Amygdala (tissue), 56 donors: ENCODE results near the gene ADAMTS10.
"Not testable (repeated sequence)": the region's sequence is repeated elsewhere in the genome, so short reads cannot be mapped to it uniquely, and the experiment has no call there.

Source experiments
- DNase-seq, 56 donors: peaks; one replicate each; lab custom pipeline; 2025; lab: John Stamatoyannopoulos, UW

ADAMTS10 gene

DNA sequence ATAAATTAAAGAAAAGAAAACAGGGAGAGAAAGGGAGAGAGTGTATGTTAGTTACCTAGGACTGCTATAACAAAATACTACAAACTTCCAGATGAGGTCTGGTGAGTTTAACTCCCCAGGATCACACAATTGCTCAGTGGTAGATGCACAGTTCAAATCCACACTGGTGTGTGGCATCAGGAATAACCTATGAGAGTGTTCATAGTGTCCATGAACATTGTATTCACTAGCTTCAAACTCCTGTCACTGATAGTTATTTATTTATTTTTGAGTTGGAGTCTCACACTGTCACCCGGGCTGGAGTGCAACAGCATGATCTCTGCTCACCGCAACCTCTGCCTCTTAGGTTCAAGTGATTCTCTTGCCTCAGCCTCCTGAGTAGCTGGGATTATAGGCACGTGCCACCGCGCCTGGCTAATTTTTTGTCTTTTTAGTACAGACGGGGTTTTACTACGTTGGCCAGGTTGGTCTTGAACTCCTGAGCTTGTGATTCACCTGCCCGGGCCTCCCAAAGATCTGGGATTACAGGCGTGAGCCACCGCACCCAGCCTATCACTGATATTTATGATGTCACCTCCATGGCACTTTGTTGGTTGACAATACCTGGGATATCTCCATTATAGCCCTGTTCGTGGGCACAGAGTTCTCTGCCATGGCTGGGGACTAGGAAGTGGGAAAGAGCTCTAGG, 19.6 kb upstream of the ADAMTS10 start, which contains the start of gene NFILZ:
Gene NFILZ (plus strand): TSS at position 638 of the 688 bp plus-strand sequence. CDS start 46,133 bp downstream, outside the sequence.
- no peak for DNase-seq

DNA sequence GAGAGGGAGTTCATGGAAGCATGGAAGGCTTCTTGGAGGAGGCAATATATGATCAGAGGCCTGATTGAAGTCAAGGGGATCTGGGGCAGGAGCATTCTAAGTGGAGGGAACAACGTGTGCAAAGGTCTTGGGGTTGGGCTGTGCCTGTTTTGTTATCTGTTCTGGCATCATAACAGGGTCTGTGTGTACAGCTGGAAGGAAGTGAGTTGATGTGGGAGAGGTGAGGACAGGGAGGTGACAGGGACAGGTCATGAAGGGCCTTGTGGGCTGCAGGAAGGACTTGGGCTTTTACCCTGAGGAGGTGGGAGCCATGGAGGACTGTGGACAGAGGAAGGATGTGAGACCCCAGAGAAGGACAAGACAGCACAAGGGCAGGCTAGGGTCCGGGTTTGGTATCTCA, 18.7 kb upstream of the ADAMTS10 start:
- no peak for DNase-seq

DNA sequence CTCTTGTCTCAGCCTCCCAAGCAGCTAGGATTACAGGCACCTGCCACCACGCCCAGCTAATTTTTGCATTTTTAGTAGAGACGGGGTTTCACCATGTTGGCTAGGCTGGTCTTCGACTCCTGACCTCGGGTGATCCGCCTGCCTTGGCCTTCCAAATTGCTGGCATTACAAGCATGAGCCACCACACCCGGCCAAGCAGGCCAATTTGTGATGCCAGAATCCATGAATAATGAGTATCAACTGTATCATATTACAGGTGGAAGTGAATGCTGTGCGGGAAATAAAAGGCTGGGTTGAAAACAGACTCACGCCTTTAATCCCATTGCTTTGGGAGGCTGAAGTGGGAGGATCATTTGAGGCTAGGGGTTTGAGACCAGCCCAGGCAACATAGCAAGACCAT, 16.3 kb upstream of the ADAMTS10 start:
- DNase-seq: no peak

DNA sequence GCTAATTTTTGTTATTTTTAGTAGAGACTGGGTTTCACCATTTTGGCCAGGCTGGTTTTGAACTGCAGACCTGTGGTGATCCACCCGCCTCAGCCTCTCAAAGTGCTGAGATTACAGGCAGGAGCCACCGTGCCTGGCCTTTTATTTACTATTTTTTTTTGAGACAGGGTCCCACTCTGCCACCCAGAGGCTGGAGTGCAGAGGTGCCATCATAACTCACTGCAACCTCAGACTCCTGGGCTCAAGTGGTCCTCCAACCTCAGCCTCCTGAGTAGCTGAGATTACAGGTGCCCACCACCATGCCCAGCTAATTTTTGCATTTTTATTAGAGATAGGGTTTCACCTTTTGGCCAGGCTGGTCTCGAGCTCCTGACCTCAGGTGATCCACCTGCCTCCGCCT, 12.4 kb upstream of the ADAMTS10 start:
- DNase-seq: not testable (repeated sequence)

DNA sequence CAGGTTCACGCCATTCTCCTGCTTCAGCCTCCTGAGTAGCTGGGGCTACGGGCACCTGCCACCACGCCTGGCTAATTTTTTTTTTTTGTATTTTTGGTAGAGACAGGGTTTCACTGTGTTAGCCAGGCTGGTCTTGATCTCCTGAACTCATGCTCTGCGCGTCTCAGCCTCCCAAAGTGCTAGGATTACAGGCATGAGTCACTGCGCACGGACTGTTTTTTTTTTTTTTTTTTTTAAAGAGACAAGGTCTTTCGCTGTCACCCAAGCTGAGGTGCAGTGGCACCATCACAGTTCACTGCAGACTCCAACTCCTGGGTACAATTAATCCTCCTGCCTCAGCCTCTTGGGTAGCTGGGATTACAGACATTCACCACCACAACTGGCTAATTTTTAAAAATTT, 8.2 kb upstream of the ADAMTS10 start:
- DNase-seq: no peak

DNA sequence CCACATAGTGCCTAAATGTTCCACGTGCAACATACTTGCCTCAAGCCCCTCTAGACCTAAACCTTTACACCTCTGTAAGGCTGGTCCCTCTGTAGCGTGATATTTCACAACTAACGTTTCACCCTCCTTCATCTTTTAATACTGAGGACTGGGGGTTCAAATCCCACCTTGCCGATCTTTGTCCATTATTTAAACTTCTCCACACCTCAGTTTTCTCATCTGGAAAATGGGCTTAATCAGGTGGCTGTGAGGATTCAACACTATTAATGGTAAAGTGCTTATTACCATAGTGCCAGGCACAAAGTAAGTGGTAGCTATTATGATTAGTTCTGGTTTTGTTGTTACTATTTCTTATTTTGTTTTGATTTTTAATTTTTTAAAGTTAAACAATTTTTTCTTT, 7.5 kb upstream of the ADAMTS10 start:
- no peak for DNase-seq

DNA sequence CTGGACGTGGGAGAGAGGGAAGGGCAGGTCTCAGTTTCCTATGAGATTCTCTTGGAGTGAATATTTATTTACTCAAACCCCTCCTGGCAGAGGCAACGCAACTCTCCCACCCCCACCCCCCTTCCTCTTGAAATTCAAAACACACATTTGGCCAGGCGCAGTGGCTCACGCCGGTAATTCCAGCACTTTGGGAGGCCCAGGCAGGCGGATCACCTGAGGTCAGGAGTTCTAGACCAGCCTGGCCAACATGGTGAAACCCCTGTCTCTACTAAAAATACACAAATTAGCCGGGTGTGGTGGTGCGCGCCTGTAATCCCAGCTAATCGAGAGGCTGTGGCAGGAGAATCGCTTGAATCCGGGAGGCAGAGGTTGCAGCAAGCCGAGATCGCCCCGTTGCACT, 6.8 kb upstream of the ADAMTS10 start:
- DNase-seq: not testable (repeated sequence)

DNA sequence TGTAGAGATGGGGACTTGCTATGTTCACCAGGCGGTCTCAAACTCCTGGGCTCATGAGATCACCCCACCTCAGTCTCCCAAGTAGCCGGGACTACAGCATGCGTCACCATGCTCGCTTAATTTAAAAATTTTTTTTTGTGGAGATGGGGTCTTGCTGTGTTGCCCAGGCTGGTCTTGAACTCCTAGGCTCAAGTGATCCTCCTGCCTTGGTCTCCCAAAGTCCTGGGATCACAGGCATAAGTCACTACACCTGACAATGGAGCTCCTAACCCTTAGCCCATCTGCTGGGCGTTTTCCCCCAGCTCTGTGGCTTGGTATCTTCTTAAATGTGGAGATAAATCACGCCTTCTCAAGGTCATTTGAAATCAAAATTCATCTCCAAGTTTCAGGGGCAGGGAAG, 6.3 kb upstream of the ADAMTS10 start:
- DNase-seq: no peak

DNA sequence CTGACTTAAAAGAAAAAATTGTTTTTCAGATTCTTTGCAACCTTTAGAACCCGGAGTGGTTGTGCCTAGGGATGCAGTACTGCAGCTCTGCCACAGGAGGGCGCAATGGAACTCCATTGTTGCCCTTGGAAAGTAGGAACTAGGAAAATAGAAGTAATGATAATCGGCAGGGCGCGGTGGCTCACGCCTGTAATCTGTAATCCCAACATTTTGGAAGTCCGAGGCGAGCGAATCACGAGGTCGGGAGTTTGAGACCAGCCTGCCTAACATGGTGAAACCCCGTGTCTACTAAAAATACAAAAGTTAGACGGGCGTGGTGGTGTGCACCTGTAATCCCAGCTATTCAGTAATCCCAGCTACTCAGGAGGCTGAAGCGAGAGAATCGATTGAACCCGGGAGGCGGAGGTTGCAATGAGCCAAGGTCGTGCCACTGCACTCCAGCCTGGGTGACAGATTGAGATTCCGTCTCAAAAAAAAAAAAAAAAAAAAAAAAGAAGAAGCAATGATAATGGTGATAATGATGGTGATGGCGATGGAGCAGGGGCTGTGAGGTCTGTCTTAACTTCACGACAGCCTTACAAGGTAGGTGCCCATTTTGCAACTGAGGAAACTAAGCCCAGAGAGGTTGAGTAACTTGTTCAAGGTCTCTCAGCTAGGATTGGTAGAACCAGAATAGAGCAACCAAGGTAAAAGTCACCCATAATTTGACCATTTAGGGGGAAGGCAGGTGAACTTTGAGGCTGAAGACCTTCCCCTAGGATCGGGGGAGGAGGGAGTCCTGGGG, 5.5 kb upstream of the ADAMTS10 start:
- peak in 21 of 56 donors; percentile 1 to 65 (median 17) for DNase-seq

DNA sequence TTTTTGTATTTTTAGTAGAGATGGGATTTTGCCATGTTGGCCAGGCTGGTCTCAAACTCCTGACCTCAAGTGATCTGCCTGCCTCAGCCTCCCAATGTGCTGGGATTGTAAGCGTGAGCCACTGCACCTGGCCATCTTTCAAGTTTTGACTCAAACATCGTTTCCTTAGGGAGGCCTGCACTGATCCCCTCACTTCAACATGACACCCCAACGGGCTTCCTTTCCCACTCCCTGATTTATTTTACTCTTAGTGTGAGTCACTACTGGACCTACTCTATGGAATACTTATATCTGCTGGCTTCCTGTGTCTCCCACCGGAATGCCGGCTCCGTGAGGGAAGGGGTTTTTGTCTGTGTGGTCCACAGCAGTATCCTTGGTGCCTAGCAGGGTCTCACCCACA, 4.5 kb upstream of the ADAMTS10 start:
- DNase-seq: no peak

DNA sequence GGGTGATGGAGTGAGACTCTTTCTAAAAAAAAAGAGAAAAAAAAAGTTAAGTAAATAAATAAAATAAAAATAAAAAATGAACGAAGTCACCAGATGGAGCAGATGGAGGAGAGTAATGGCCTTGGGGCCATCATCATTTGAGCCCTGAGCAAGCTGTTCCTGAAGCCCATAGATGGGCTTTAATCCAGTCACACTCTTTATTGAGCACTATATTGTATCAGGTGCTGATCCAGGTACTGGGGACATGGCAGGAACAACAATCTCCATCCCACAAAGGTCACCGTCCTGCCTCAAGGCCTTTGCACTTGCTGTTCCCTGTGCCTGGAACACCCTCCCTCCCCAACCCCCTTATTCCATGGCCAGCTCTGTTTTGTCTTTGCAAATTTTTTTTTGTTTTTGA, 3.9 kb upstream of the ADAMTS10 start:
- no peak for DNase-seq

DNA sequence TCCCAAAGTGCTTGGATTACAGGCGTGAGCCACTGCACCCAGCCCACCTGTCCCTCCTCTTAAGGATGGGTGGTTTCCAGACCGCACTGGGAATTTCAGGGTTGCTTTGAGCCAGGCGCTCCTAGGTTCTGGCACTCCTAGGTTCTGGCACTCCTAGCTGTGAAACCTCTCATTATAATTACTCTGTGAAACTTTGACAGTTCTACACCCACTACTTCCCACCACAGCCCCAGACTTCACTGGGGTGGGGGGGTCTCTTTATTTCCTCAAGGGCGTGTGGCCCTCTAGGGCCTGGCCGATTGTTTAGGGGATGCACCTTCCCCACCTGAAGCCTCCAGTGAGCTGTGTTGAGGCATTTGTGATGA, 2.3 kb upstream of the ADAMTS10 start:
- DNase-seq: no peak

DNA sequence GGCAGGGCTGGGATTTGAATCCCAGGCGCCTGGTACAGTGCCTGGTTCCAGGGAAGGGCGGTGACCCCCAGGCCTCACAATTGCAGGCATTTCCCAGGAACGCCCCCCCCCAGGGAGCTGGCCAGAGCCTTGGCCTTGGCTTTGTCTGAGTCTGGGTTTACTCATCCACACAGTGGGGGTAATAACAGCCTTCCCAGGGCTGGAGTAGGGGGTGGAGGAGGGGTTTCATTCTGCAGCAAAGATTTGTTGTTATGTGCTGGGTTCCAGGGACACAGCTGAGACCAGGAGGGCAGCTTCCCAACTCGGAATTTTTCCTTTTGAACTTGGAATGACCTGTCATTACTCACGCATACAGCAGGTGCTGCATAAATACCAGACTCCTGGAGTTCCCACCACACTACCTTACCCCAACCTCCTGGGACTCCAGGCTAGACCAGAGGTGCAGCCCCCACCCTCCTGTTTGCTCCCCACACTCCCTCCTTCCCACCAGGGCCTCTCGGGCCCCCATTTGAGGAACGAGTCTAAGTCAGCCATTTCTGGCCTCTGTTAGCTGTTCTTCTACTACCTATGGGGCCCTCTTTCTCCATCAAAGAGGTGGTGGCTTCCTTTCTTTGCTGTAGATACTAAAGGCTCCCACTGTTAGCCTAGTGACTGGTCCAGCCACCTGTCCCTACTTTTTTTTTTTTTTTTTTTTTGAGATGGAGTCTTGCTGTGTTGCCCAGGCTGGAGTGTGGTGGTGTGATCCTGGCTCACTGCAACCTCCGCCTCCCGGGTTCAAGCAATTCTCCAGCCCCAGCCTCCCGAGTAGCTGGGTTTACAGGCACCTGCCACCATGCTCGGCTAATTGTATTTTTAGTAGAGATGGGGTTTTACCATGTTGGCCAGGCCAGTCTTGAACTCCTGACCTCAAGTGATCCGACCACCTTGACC, 1.6 kb upstream of the ADAMTS10 start:
- DNase-seq: peak in 3 of 56 donors; percentile 2 to 21 (median 8)

DNA sequence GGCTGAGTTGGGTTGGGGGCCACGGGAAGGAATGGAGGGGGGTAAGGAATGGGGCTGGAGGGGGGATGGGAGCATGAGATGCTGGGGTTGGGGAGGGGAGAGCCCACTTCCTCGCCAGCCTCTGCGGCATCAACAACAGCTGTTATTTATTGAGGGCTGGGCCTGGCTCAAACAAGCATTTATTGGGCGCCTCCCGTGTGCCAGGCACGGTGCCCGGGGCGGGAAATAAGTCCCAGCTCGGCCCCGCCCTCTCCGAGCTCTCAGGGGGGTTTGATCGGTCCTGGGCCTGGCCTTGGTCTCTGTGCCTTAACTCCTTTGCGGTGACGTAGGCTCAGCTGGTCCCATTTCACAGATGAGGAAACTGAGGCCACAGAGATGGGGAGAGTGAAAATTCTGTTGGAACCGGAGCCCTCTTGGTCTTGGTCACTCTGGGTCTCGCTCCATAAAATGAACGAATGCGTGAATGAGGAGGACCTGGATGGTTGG, 919 bp upstream of the ADAMTS10 start:
- DNase-seq: peak in 1 of 56 donors; percentile 21

DNA sequence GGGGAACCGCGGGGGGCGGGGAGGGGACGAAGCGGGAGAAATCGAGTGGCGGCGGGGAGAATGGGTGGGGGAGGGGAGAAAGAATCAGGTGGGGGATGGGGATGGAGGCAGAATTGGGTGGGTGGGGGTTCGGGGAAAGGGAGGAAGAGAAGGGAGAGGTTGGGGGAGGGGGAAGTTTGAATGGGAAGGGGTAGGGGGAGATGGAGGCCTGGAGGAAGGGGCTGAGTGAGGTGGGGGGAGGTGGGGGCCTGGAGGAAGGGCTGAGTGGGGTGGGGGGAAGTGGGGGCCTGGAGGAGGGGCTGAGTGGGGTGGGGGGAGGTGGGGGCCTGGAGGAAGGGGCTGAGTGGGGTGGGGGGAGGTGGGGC, 403 bp upstream of the ADAMTS10 start:
- DNase-seq: no peak

DNA sequence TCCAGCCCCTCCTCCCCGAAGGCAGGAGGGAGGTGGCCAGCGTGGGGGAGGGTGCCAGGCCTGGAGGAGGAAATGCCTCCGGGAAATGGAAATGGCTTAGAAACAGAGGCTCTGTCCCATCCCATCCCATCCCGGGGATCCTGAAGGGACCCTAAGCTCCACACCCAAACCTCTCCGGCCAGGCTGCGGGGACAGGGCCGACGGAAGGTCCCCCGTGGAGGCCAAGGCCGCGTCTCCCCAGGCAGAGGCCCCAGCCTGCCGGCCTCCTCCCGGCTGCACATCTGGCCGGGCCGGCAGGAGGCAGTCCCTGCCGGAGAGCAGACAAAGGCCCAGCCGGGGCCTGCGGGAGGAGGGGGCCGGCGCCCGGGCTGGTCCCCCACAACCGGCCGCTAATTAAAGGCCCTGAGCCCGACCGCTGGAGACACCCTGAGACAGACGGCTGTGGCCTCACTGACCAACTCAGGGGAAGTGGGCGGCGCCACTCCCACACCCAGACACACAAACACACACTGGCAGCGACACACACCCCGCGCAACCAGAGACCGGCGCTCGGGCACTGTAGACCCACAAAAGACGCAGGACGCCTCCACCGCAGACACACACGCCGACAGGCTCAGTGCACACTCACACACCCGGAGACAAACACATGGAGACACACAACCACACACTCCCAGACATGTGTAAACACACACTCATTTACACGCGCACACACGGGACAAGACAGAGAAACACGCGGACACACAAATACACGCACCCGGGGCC, 1.1 kb downstream of the ADAMTS10 start:
- DNase-seq: peak in 29 of 56 donors; percentile 2 to 58 (median 32)

DNA sequence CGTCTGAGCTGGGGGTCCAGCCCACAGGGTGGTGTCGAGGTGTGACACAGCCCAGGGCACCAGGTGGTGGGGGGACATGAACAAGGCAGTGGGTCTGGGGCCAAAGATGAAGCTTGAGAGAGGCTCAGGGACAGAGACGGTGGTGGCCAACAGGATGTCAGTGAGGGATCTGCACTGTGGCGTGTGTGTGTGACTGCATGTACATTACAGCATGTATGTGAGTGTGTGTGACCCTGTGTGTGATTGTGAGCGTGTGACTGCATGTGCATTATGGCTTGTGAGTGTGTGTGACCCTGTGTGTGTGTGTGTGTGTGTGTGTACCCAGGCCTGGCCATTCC, 1.6 kb downstream of the ADAMTS10 start:
- DNase-seq: no peak

DNA sequence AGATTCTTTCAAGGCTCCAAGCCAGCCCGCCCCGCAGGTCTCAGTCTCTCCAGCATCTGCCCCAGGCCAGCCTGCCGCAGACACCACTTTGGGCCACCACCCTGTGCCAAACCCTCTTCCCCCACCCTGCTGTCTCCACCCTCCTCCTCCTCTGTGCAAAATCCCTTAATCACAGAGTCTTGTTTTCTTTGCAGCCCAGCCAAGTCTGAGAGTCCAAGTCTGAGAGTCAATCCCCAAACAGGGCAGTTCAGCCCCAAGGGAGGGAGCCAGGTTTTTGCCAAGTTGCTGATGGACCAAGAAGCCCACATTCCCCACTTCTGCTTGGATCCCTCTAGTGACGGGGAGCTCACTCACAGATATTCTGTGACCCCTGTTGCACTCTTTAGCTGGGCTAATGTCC, 3.1 kb downstream of the ADAMTS10 start:
- DNase-seq: no peak

DNA sequence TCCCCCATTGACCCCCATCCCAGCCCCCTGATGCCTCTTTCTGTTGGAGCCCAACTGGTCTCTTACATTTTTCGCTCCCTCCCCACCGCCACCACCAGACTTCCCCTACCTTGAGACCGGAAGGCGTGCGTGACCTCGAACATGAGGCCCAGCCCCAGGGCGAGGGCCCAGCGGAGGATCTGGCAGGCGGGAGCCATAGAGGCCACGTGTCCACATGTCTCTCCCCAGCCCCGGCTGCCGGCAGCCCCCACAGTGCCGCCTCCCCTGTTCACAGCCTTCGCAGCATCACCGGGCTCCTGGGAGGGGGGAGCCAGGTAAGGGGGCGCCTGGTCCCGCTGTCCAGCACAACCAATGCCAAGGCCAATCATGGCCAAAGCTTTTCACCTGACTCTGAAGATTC, 5.0 kb downstream of the ADAMTS10 start:
- no peak for DNase-seq

DNA sequence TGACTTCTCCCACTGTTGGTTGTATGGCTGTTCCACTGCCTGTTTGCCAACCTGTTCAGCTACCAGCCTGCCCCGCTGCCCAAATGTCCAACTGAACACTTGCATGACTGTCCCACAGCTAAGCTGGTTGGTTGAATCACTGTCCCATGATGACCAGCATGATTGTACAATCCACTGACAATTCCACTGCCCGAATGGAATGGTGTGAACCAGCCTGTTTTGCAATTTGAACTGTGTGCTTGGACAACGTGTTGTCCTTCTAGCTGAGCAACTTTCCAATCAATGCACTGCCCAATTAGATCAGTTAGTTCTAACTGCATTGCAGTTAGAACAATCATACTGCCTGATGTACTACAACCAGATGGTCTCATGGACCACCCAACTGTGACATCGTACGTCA, 8.7 kb downstream of the ADAMTS10 start:
- DNase-seq: no peak
